ENCODE measurements around the gene PALLD.

The PALLD gene

GRCh38 chr4:168923526-168924194, 426.8 kb downstream of the PALLD start:
- peak; percentile 63 for DNase-seq (ENCODE audit: low spot score)
- no CpG with 5 or more reads among the region's 3 CpGs for WGBS, 2 donors (ENCODE audit: extremely low coverage in 2 of 2, insufficient read length in 2 of 2, insufficient replicate concordance in 1 of 2)

GRCh38 chr4:168924667-168925066, 427.8 kb downstream of the PALLD start:
- DNase-seq (ENCODE audit: low spot score): no peak
- Histone ChIP-seq H3K9me3 (replicated peaks in 1 of 2; ENCODE audit: control insufficient read depth in 2 of 2, insufficient read depth in 1 of 2, low read depth in 1 of 2, low read length in 2 of 2) (no peaks in the 10 kb centered on the region), H2AFZ (ENCODE audit: low read length) (no peak overlapping the region), H3K79me1 (ENCODE audit: low read depth, low read length) (no peaks in the 10 kb centered on the region), H3K23ac (ENCODE audit: low read depth, low read length, poor library complexity) (no peak overlapping the region), H4K91ac (ENCODE audit: low read depth, low read length, poor library complexity) (no peak overlapping the region), H2BK15ac (ENCODE audit: low read length) (no peak overlapping the region), H2BK120ac (ENCODE audit: low read depth, low read length) (no peak overlapping the region), H3K4me2 (ENCODE audit: insufficient read depth, low read length, poor library complexity, severe bottlenecking) (no peak overlapping the region), H2BK12ac (ENCODE audit: low read length) (no peak overlapping the region), H3K27ac (replicated peaks; ENCODE audit: low read length) (no peak overlapping the region), H3K14ac (ENCODE audit: low read length) (no peak overlapping the region), H3K18ac (ENCODE audit: low read length) (no peak overlapping the region), H4K8ac (ENCODE audit: low read depth, low read length) (no peak overlapping the region), H2BK5ac (ENCODE audit: low read length) (no peak overlapping the region), H2AK5ac (ENCODE audit: low read depth, low read length) (no peak overlapping the region), H3K36me3 (replicated peaks in 1 of 2; ENCODE audit: control insufficient read depth in 2 of 2, insufficient read depth in 2 of 2, low read length in 2 of 2) (peaks cover 35 to 95% of the 10 kb centered on the region in 2 donors), H3K4me3 (ENCODE audit: low read length in 2 of 2) (no peak overlapping the region), H3K4ac (ENCODE audit: low read length) (no peak overlapping the region), H3K9ac (ENCODE audit: low read depth, low read length, poor library complexity) (no peak overlapping the region), H3K27me3 (ENCODE audit: control insufficient read depth in 3 of 3, insufficient read depth in 3 of 3, low read depth in 1 of 3, low read length in 3 of 3) (no peaks in the 10 kb centered on the region), H3K4me1 (ENCODE audit: control insufficient read depth in 2 of 2, insufficient read depth in 1 of 2, low read depth in 1 of 2, low read length in 2 of 2) (no peaks in the 10 kb centered on the region)
- no CpG with 5 or more reads among the region's 2 CpGs for WGBS, 2 donors (ENCODE audit: extremely low coverage in 2 of 2, insufficient read length in 2 of 2, insufficient replicate concordance in 1 of 2)

More at GRCh38 chr4:168923526-168924194, 426.8 kb downstream of the PALLD start:
- Histone ChIP-seq H2BK5ac (ENCODE audit: low read length) (no peak overlapping the region), H2AFZ (ENCODE audit: low read length) (no peak overlapping the region), H3K79me1 (ENCODE audit: low read depth, low read length) (no peaks in the 10 kb centered on the region), H3K9me3 (replicated peaks in 1 of 2; ENCODE audit: control insufficient read depth in 2 of 2, insufficient read depth in 1 of 2, low read depth in 1 of 2, low read length in 2 of 2) (no peaks in the 10 kb centered on the region), H3K4ac (ENCODE audit: low read length) (no peak overlapping the region), H2BK12ac (ENCODE audit: low read length) (no peak overlapping the region), H3K27me3 (ENCODE audit: control insufficient read depth in 3 of 3, insufficient read depth in 3 of 3, low read depth in 1 of 3, low read length in 3 of 3) (no peaks in the 10 kb centered on the region), H3K14ac (ENCODE audit: low read length) (no peak overlapping the region), H3K4me1 (ENCODE audit: control insufficient read depth in 2 of 2, insufficient read depth in 1 of 2, low read depth in 1 of 2, low read length in 2 of 2) (no peaks in the 10 kb centered on the region), H3K4me2 (ENCODE audit: insufficient read depth, low read length, poor library complexity, severe bottlenecking) (no peak overlapping the region), H3K36me3 (replicated peaks in 1 of 2; ENCODE audit: control insufficient read depth in 2 of 2, insufficient read depth in 2 of 2, low read length in 2 of 2) (peaks cover 35 to 93% of the 10 kb centered on the region in 2 donors), H3K18ac (ENCODE audit: low read length) (no peak overlapping the region), H4K91ac (ENCODE audit: low read depth, low read length, poor library complexity) (no peak overlapping the region), H2BK120ac (ENCODE audit: low read depth, low read length) (no peak overlapping the region), H3K23ac (ENCODE audit: low read depth, low read length, poor library complexity) (no peak overlapping the region), H2AK5ac (ENCODE audit: low read depth, low read length) (no peak overlapping the region), H4K8ac (ENCODE audit: low read depth, low read length) (no peak overlapping the region), H3K27ac (replicated peaks; ENCODE audit: low read length) (no peak overlapping the region), H2BK15ac (ENCODE audit: low read length) (no peak overlapping the region), H3K9ac (ENCODE audit: low read depth, low read length, poor library complexity) (no peak overlapping the region), H3K4me3 (ENCODE audit: low read length in 2 of 2) (no peak overlapping the region)

GRCh38 chr4:168925789-168926490, 429.1 kb downstream of the PALLD start:
- no peak overlapping the region for H3K23ac ChIP-seq (ENCODE audit: low read depth, low read length, poor library complexity)
- H3K4me2 ChIP-seq (ENCODE audit: insufficient read depth, low read length, poor library complexity, severe bottlenecking): no peak overlapping the region
- H2BK12ac ChIP-seq (ENCODE audit: low read length): no peak overlapping the region
- no peaks in the 10 kb centered on the region for H3K27me3 ChIP-seq (ENCODE audit: control insufficient read depth in 3 of 3, insufficient read depth in 3 of 3, low read depth in 1 of 3, low read length in 3 of 3)
- no peak for DNase-seq (ENCODE audit: low spot score)
- no peak overlapping the region for H2BK15ac ChIP-seq (ENCODE audit: low read length)
- H2AFZ ChIP-seq (ENCODE audit: low read length): no peak overlapping the region
- no peak overlapping the region for H2BK120ac ChIP-seq (ENCODE audit: low read depth, low read length)
- H4K91ac ChIP-seq (ENCODE audit: low read depth, low read length, poor library complexity): no peak overlapping the region
- WGBS, 2 donors (ENCODE audit: extremely low coverage in 2 of 2, insufficient read length in 2 of 2, insufficient replicate concordance in 1 of 2): no CpG with 5 or more reads among the region's 5 CpGs
- H3K79me1 ChIP-seq (ENCODE audit: low read depth, low read length): peaks cover under 1% of the 10 kb centered on the region
- H2BK5ac ChIP-seq (ENCODE audit: low read length): no peak overlapping the region
- H3K4ac ChIP-seq (ENCODE audit: low read length): no peak overlapping the region
- no peak overlapping the region for H3K27ac ChIP-seq (replicated peaks; ENCODE audit: low read length)
- peaks cover 2 to 9% of the 10 kb centered on the region in 2 donors for H3K9me3 ChIP-seq (replicated peaks in 1 of 2; ENCODE audit: control insufficient read depth in 2 of 2, insufficient read depth in 1 of 2, low read depth in 1 of 2, low read length in 2 of 2)
- H2AK5ac ChIP-seq (ENCODE audit: low read depth, low read length): no peak overlapping the region
- H3K18ac ChIP-seq (ENCODE audit: low read length): no peak overlapping the region
- H3K4me3 ChIP-seq (ENCODE audit: low read length in 2 of 2): no peak overlapping the region
- H3K36me3 ChIP-seq (replicated peaks in 1 of 2; ENCODE audit: control insufficient read depth in 2 of 2, insufficient read depth in 2 of 2, low read length in 2 of 2): peaks cover 34 to 93% of the 10 kb centered on the region in 2 donors
- no peaks in the 10 kb centered on the region for H3K4me1 ChIP-seq (ENCODE audit: control insufficient read depth in 2 of 2, insufficient read depth in 1 of 2, low read depth in 1 of 2, low read length in 2 of 2)
- H3K9ac ChIP-seq (ENCODE audit: low read depth, low read length, poor library complexity): no peak overlapping the region
- no peak overlapping the region for H4K8ac ChIP-seq (ENCODE audit: low read depth, low read length)
- H3K14ac ChIP-seq (ENCODE audit: low read length): no peak overlapping the region

GRCh38 chr4:168928346-168928745, 431.5 kb downstream of the PALLD start:
- Histone ChIP-seq H2BK120ac (ENCODE audit: low read depth, low read length) (no peak overlapping the region), H3K36me3 (replicated peaks in 1 of 2; ENCODE audit: control insufficient read depth in 2 of 2, insufficient read depth in 2 of 2, low read length in 2 of 2) (peaks cover 37 to 76% of the 10 kb centered on the region in 2 donors), H3K27ac (replicated peaks; ENCODE audit: low read length) (no peak overlapping the region), H4K8ac (ENCODE audit: low read depth, low read length) (no peak overlapping the region), H2BK12ac (ENCODE audit: low read length) (no peak overlapping the region), H2AK5ac (ENCODE audit: low read depth, low read length) (no peak overlapping the region), H2AFZ (ENCODE audit: low read length) (no peak overlapping the region), H3K9me3 (replicated peaks in 1 of 2; ENCODE audit: control insufficient read depth in 2 of 2, insufficient read depth in 1 of 2, low read depth in 1 of 2, low read length in 2 of 2) (peaks cover 10 to 30% of the 10 kb centered on the region in 2 donors), H3K4me3 (ENCODE audit: low read length in 2 of 2) (no peak overlapping the region), H4K91ac (ENCODE audit: low read depth, low read length, poor library complexity) (no peak overlapping the region), H3K4me2 (ENCODE audit: insufficient read depth, low read length, poor library complexity, severe bottlenecking) (no peak overlapping the region), H2BK15ac (ENCODE audit: low read length) (no peak overlapping the region), H3K27me3 (ENCODE audit: control insufficient read depth in 3 of 3, insufficient read depth in 3 of 3, low read depth in 1 of 3, low read length in 3 of 3) (no peaks in the 10 kb centered on the region), H3K79me1 (ENCODE audit: low read depth, low read length) (peaks cover 3% of the 10 kb centered on the region), H3K4me1 (ENCODE audit: control insufficient read depth in 2 of 2, insufficient read depth in 1 of 2, low read depth in 1 of 2, low read length in 2 of 2) (no peaks in the 10 kb centered on the region), H3K4ac (ENCODE audit: low read length) (no peak overlapping the region), H2BK5ac (ENCODE audit: low read length) (no peak overlapping the region), H3K18ac (ENCODE audit: low read length) (no peak overlapping the region), H3K23ac (ENCODE audit: low read depth, low read length, poor library complexity) (no peak overlapping the region), H3K14ac (ENCODE audit: low read length) (no peak overlapping the region), H3K9ac (ENCODE audit: low read depth, low read length, poor library complexity) (no peak overlapping the region)
- WGBS, 2 donors (ENCODE audit: extremely low coverage in 2 of 2, insufficient read length in 2 of 2, insufficient replicate concordance in 1 of 2): no CpG with 5 or more reads among the region's 2 CpGs
- no peak for DNase-seq (ENCODE audit: low spot score)

All from neuronal stem cell (in vitro differentiated cells).